ENCODE measurements around the gene SINHCAF.

DNA sequence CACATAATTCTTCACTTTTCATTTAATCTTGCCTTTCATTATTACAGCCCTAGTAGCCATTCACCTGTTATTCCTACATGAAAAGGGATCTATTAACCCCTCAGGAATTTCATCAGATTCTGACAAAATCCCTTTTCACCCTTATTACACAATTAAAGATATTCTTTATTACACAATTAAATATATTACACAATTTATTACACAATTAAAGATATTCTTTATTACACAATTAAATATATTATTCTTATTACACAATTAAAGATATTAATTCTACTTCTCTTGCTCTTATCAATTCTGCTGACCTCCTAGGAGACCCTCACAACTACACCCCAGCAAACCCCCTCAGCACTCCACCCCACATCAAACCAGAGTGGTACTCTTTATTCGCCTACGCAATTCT, 77.1 kb downstream of the SINHCAF start:
- TF ChIP-seq, protein P1, sequence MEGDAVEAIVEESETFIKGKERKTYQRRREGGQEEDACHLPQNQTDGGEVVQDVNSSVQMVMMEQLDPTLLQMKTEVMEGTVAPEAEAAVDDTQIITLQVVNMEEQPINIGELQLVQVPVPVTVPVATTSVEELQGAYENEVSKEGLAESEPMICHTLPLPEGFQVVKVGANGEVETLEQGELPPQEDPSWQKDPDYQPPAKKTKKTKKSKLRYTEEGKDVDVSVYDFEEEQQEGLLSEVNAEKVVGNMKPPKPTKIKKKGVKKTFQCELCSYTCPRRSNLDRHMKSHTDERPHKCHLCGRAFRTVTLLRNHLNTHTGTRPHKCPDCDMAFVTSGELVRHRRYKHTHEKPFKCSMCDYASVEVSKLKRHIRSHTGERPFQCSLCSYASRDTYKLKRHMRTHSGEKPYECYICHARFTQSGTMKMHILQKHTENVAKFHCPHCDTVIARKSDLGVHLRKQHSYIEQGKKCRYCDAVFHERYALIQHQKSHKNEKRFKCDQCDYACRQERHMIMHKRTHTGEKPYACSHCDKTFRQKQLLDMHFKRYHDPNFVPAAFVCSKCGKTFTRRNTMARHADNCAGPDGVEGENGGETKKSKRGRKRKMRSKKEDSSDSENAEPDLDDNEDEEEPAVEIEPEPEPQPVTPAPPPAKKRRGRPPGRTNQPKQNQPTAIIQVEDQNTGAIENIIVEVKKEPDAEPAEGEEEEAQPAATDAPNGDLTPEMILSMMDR (IDR thresholded peaks at IDR 0.05; ENCODE audit: low read depth, low read length, poor library complexity, severe bottlenecking) = no peak
- TF ChIP-seq EZH2phosphoT487 (IDR thresholded peaks at IDR 0.05; ENCODE audit: borderline replicate concordance, low read length) = no peak
